SKM-1 treated with dmso at 0.1 percent for 144 hours (cell line): Measurements from ENCODE around the gene PLPP4.

Experiments
- DNase-seq: peaks from one replicate; lab custom pipeline; 2025; ENCODE audit not compliant: unreplicated experiment; lab: John Stamatoyannopoulos, UW

Gene PLPP4

DNA sequence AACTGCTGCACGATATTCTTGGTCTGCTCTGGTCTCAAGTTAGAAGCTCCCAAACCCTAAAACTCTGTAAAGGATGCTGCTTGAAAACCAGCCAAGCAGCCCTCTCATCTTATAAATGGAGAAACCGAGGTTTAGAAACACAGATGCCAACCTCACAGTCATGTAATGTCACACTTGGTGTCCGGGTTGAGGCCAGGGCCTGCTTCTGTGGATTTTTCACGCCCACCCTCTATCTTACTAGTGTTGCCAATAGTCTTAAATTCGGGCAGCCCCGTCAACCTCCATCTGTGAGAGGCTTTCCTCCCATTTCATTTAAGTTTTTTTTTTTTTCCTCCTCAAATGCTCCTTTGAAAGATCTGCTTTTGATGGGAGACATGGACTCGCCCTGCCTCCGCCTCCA is 28.9 kb downstream of the PLPP4 start:
- no peak for DNase-seq

DNA sequence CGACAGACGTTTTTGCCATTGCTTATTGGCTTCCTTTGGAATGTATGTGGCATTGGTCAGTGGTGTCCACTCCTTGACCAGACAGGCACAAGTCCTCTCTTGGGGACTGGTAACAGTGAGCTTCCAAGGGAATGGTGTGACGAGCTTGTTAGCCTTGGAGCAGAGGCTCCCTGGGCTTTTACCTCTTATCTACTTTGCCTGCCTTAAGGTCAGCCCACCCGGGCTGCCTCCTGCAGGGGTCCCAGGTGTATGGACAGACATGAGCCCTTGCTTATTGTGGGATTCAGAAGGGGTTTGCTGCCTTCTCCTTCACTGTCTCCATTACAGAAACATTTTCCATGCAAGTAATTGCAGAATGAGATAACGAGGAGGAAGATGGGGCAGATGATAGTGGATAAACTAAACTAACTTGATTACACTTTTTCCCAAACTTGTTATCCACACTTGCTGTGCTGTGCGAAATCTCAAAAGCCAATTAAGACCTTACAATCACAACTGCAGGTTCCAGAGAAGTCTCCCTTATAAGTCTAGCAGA is 29.7 kb downstream of the PLPP4 start:
- DNase-seq: no peak

- no peak for DNase-seq
Measured at GRCh38 chr10:120490288-120490687, 33.3 kb downstream of the PLPP4 start.

DNA sequence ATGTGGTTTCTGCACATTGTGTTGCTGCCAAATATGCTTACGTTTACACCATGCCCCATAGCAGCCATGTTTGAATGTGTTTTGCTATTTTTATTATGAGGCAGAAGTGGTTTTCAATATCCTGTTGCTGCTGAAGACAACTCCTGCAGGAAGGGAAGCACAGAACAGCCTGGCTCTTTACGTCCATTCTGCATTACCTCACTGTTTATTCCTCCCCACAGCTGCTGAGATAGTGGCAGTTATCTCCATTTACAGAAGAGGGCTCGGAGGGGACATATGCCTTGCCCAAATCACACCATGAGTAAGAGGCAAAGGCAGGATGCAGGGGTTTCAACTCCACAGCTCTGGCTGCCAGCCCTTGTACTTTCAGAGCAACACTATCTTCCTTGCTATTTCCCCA is 35.3 kb downstream of the PLPP4 start:
- DNase-seq: no peak

DNA sequence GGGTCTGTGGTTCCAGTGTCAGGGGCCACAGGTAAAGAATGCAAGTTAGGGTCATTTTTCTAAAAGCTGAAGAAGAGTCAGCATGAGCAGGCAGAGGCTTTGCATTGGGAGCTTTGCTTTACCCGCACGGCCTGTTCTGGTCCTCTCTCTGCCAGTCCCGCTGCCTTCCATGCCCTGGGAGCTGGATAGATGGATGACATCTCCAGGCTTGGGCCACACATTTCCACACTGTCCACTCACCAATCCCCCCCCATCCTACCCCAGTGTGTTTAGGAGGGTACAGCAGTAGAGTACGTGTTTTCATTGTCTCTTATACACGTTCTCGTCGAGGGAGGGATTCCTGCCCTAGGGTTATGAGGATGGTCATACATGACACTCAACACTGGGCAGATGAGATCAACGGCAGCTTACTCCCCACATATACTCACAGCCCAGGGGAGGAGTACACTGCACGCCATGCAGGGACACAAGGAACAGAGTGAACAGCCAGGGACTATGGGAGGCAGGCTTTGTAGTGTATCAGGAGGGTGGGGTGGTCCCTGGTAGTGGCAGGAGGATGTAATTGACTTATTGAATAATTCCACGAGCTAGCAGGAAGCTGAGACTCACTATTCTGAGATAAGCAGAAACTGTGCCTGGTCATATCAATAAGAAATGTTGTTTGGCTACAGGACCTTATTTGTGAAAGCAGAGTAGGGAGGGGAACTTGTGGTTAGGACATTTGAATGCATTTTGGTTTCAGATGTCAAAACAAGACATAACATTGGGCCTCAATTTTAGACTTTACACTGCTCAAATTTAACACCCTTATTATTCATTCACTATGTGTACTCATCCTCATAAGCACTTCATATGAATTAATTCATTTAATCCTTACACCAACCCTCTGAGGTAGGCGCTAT is 36.6 kb downstream of the PLPP4 start:
- DNase-seq: no peak

- DNase-seq: no peak
Measured at GRCh38 chr10:120494313-120494710, 37.3 kb downstream of the PLPP4 start.

DNA sequence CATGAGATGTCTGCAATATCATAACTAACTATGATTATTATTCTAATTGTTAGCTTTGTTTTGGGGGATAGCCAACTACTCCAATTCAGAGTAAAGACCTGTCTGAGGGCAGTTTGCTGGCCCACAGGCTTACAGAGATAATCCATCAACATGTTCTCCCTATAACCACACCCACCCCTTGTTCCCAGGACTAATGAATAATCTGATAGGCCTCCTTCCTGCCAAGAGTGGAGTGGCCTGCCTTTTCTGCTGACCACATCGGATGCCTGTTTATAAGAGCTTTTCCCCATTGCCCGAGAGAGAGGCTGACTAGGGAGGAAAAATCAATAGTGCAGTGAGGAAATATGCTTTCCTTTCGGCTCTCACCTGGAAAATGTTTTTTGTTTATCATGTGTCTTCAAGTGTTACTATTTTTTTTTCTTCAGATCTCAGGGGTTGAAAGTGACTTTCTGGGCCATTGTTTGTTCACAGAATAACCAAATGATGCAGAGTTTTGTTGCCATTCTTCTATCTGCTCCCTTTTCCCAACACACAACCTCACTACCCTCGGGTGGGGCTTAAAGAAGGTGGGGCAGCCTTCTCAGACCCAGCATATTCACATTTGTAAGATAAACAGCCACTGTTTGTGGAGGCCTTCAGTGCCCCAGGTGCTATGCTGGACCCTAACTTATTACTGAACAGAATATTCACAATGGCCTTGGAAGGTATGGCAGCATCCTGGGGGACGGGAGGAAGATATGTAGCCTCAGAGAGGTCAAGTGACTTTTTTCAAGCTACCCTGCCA is 38.4 kb downstream of the PLPP4 start:
- no peak for DNase-seq

DNA sequence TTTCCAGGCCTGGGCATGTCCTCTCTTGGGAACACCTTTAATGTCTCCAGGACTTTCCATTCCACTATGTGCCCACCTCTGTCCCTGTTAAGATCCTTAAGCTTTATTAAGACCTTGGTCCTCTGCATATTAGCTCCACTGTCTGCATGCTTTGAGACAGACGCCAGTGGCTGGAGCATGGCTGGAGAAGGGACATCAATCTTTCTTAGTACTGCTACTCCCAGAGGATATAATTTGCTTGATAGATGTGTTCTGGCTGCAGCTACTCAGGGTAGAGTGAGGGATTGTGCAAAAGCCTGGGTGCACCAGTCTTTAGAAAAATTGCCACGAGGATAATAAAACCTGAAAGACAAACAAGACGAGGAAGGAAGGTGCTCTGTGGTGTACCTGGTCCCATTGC is 42.9 kb downstream of the PLPP4 start:
- no peak for DNase-seq

- no peak for DNase-seq
Measured at GRCh38 chr10:120503689-120504088, 46.7 kb downstream of the PLPP4 start.

- peak; percentile 90 for DNase-seq
Measured at GRCh38 chr10:120504227-120504626, 47.2 kb downstream of the PLPP4 start.

DNA sequence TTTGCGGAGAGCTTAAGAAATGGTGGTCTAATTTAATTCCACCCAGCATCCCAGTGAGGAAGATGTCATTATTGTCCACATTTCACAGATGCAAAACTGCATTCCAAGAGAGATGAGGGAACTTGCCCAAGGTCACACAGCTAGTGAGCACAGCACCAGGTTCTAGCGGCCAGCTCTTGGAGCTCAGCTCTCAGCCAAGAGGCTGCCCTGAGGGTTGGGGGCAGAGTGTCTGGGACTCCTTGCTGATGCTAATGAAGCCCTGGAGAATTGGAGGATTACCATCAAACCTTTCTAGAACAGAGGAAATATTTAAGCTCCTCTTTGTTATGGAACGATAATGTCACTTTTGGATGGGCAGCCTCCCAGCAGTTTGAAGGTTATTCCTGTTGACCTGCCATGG is 48.0 kb downstream of the PLPP4 start:
- DNase-seq: no peak

- DNase-seq: no peak
Measured at GRCh38 chr10:120505866-120506265, 48.8 kb downstream of the PLPP4 start.

DNA sequence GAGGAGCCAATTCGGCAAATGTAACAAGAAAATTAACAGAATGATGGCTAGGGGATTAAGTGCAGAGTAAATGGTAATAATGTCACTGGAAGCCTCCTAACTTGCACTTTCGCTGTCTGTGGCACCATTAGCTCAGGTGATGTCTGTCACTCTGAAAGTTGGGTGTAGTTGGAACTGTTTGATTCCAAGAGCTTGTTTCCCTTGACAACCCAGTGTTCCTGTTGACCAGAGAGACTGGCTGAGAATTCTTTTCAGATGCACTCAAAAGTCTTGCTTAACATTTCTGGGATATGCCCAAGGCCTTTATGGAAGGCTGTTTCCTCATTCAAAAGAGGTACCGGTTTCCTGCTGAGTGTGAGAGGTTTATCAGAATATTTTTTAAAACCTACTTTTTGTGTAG is 49.6 kb downstream of the PLPP4 start:
- no peak for DNase-seq

- no peak for DNase-seq
Measured at GRCh38 chr10:120507175-120507574, 50.1 kb downstream of the PLPP4 start.

DNA sequence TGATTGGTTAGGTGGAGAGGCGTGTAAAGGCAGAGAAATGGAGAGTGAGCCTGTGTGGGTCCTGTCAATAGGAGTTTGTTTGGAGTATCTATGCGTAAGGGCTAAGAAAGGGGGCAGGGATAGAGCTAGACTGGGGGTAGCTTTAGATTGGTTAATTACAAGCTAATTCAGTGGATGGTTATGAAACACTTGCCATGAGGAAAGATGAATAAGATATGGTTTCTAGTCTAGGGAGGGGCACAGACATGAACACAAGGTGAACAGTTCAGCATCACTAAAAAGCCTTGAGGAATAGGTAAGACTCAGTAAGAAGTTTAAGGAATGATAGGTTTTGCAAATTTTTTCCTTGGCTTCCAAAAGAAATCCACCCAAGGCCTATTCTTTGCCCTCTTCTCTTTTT is 50.6 kb downstream of the PLPP4 start:
- DNase-seq: no peak

GRCh38 chr10:120508393-120508792 is 51.4 kb downstream of the PLPP4 start:
- peak; percentile 35 for DNase-seq

- no peak for DNase-seq
Measured at GRCh38 chr10:120508966-120509365, 51.9 kb downstream of the PLPP4 start.

DNA sequence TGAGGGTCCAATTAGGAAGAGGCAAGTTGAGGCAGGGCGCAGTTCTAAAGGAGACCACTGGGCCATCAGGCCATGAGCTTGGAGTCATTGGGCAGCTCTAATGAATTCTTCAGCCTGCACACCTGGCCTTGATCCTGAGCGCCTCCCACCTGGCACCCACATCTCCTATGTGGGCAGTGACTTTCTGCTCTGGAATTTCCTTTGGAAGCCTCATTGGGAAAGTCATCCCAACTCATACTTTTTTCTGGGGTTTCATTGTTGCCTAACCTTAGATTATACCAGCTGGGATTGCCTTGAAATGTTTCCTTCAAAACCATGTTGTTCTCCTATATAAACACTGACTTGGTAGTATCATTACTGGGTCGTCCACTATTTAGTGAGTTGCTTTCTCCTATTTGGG is 54.1 kb downstream of the PLPP4 start:
- DNase-seq: no peak

GRCh38 chr10:120513307-120513796 is 56.3 kb downstream of the PLPP4 start:
- DNase-seq: no peak

GRCh38 chr10:120514035-120514620 is 57.1 kb downstream of the PLPP4 start:
- DNase-seq: no peak

DNA sequence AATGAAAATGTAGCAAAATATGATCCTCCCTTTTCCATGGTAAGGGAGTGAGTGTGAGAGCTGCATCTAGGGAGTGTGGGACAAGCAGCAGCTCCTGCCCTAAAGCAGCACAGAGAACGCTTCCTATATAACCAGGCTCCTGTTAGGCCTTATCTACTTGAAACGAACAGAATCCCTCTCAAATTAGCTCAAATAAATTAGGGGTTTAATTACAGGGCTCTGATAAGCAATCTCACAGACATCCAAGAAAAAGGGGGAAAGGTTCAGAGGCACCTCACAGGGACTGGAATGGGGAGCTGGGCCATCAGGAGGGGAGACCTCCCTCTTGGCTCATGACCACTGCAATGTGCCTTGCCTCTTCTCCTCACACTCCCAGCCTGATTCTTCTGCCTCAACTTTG is 57.9 kb downstream of the PLPP4 start:
- DNase-seq: no peak
